RWPE2 (cell line): Measurements from ENCODE around the gene IZUMO4.

ENCODE experiments used
- ATAC-seq: fragments of 200-7000 bp; cut with Tn5 transposase; 3 replicates; pipeline ENCODE4 v1.9.1; 2021; ENCODE audit warnings: low read depth
- DNase-seq: peaks from one replicate; pipeline ENCODE4 v3.0.0-alpha.2; 2020; ENCODE audit warnings: low spot score
- H3K27ac ChIP-seq: fragments of 450-650 bp; 2 replicates; pipeline ENCODE4 v1.5.1; 2017; ENCODE audit warnings: mild to moderate bottlenecking; ENCODE audit not compliant: poor library complexity, severe bottlenecking
- H3K27me3 ChIP-seq: fragments of 250-450 bp; sonication (Bioruptor Pico); 2 replicates; pipeline ENCODE4 v1.5.1; 2021; ENCODE audit warnings: mild to moderate bottlenecking, moderate library complexity; ENCODE audit not compliant: insufficient read depth, poor library complexity, severe bottlenecking
- H3K36me3 ChIP-seq: fragments of 250-450 bp; sonication (Bioruptor Pico); 2 replicates; pipeline ENCODE4 v1.5.1; 2020; ENCODE audit warnings: low read depth, mild to moderate bottlenecking, moderate library complexity
- H3K4me1 ChIP-seq: fragments of 250-450 bp; sonication (Bioruptor Pico); 2 replicates; pipeline ENCODE4 v1.5.1; 2021; ENCODE audit warnings: mild to moderate bottlenecking, moderate library complexity; ENCODE audit not compliant: insufficient read depth, poor library complexity, severe bottlenecking
- H3K4me3 ChIP-seq: fragments of 250-450 bp; sonication (Bioruptor Pico); 2 replicates; pipeline ENCODE4 v1.5.1; 2021; ENCODE audit warnings: mild to moderate bottlenecking, moderate library complexity; ENCODE audit not compliant: severe bottlenecking
- H3K9me3 ChIP-seq: fragments of 250-450 bp; sonication (Bioruptor Pico); 2 replicates; pipeline ENCODE4 v1.5.1; 2021; ENCODE audit warnings: mild to moderate bottlenecking, moderate library complexity; ENCODE audit not compliant: severe bottlenecking
- CTCF ChIP-seq: fragments of 450-650 bp; IDR thresholded peaks from one replicate; pipeline ENCODE4 v1.5.1; 2017; ENCODE audit warnings: mild to moderate bottlenecking, moderate library complexity; ENCODE audit not compliant: poor library complexity, severe bottlenecking

Gene IZUMO4

GRCh38 chr19:2114218-2114617 is 17.5 kb downstream of the IZUMO4 start:
- H3K36me3 ChIP-seq, result peaks cover 90% of the 10 kb centered on the region
- no peaks in the 10 kb centered on the region for H3K27me3 ChIP-seq
- H3K4me3 ChIP-seq, result no peak overlapping the region
- H3K9me3 ChIP-seq, result no peaks in the 10 kb centered on the region
- H3K4me1 ChIP-seq, result no peaks in the 10 kb centered on the region
- no peak overlapping the region for H3K27ac ChIP-seq
- ATAC-seq (no peak), DNase-seq (no peak)
- no peak for TF ChIP-seq CTCF

- no peak overlapping the region for H3K27ac ChIP-seq
- H3K4me1 ChIP-seq, result no peaks in the 10 kb centered on the region
- ATAC-seq, result no peak
- H3K9me3 ChIP-seq, result no peaks in the 10 kb centered on the region
- H3K4me3 ChIP-seq, result no peak overlapping the region
- no peaks in the 10 kb centered on the region for H3K27me3 ChIP-seq
- peaks cover 85% of the 10 kb centered on the region for H3K36me3 ChIP-seq
- TF ChIP-seq CTCF, result no peak
- DNase-seq, result no peak
These were observed 18.1 kb downstream of the IZUMO4 start for GRCh38 chr19:2114821-2115220.

- no peaks in the 10 kb centered on the region for H3K4me1 ChIP-seq
- ATAC-seq (no peak), DNase-seq (no peak)
- H3K36me3 ChIP-seq, result peaks cover 83% of the 10 kb centered on the region
- no peak for TF ChIP-seq CTCF
- no peak overlapping the region for H3K27ac ChIP-seq
- no peak overlapping the region for H3K4me3 ChIP-seq
- no peaks in the 10 kb centered on the region for H3K27me3 ChIP-seq
- H3K9me3 ChIP-seq, result no peaks in the 10 kb centered on the region
These were observed 18.6 kb downstream of the IZUMO4 start for GRCh38 chr19:2115324-2115723.

- peaks cover 84% of the 10 kb centered on the region for H3K36me3 ChIP-seq
- no peak overlapping the region for H3K27ac ChIP-seq
- DNase-seq, result no peak
- ATAC-seq, result no peak
- H3K27me3 ChIP-seq, result no peaks in the 10 kb centered on the region
- H3K4me3 ChIP-seq, result no peak overlapping the region
- no peak for TF ChIP-seq CTCF
- no peaks in the 10 kb centered on the region for H3K9me3 ChIP-seq
- H3K4me1 ChIP-seq, result no peaks in the 10 kb centered on the region
These were observed 19.3 kb downstream of the IZUMO4 start for GRCh38 chr19:2115911-2116426.

GRCh38 chr19:2116507-2116906 is 19.8 kb downstream of the IZUMO4 start:
- Histone ChIP-seq H3K9me3 (no peaks in the 10 kb centered on the region), H3K27ac (no peak overlapping the region), H3K27me3 (no peaks in the 10 kb centered on the region), H3K36me3 (peaks cover 82% of the 10 kb centered on the region), H3K4me1 (no peaks in the 10 kb centered on the region), H3K4me3 (no peak overlapping the region)
- no peak for TF ChIP-seq CTCF
- no peak for ATAC-seq
- DNase-seq, result no peak
